Measurements from ENCODE around the gene STX10. TPM values are rescaled to one million over a fixed set of nuclear protein-coding genes. Genes with fewer than 3 reads are reported as not detected.
A peak's percentile ranks its signal among the peaks of the same experiment; 100 is the strongest.

Gene STX10
- total and polyA plus RNA-seq, 2 donors (not counting 1 experiment from before 2014, with no cell fraction given), result 48.9 to 69.2 TPM

DNA sequence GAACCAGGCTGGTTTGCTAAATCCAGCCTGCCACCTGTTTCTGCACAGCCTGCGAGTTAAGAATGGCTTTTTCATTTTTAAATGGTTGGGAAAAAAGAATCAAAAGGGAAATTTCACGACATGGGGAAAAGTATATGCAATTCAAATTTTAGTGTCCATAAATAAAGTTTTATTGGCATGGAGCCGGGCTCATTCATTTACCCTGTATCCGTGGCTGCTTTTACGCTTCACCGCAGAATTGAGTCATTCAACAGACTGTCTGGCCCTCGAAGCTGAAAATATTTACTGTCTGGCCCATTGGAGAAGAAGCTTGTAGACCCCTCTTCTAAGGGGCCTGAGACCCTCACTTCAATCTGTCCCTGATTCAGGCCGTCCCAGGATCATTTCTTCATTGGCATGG lies 26.2 kb upstream of the STX10 start:
- H3K27ac ChIP-seq (ENCODE audit: insufficient read depth, low read length), result no peak overlapping the region
- no peaks in the 10 kb centered on the region for H4K20me1 ChIP-seq (ENCODE audit: control insufficient read depth, extremely low read depth, insufficient read depth, low read length)
- DNase-seq (ENCODE audit: low read depth in 2 of 2), result peak in 1 of 2 donors; percentile 79
- H3K4me3 ChIP-seq (replicated peaks in 1 of 4; ENCODE audit: control extremely low read depth in 1 of 4, insufficient read depth in 1 of 4, low read depth in 3 of 4, low read length in 4 of 4), result no peak overlapping the region
- no peaks in the 10 kb centered on the region for H3K27me3 ChIP-seq (ENCODE audit: control insufficient read depth, insufficient read depth, low read length)
- no peaks in the 10 kb centered on the region for H3K36me3 ChIP-seq (ENCODE audit: control insufficient read depth, insufficient read depth, low read length)
- H3K9ac ChIP-seq (ENCODE audit: insufficient read depth, low read length), result no peak overlapping the region
- peaks cover 13% of the 10 kb centered on the region for H3K4me1 ChIP-seq (ENCODE audit: control insufficient read depth, extremely low read depth, insufficient read depth, low read length)
- no peak overlapping the region for H2AFZ ChIP-seq (ENCODE audit: low read length)
- no peaks in the 10 kb centered on the region for H3K9me3 ChIP-seq (ENCODE audit: control insufficient read depth, insufficient read depth, low read depth, low read length)
- no peaks in the 10 kb centered on the region for H3K79me2 ChIP-seq (ENCODE audit: control insufficient read depth, insufficient read depth, low read length)
- H3K4me2 ChIP-seq (ENCODE audit: extremely low read depth, insufficient read depth, low read length), result no peak overlapping the region
- TF ChIP-seq, protein P1, sequence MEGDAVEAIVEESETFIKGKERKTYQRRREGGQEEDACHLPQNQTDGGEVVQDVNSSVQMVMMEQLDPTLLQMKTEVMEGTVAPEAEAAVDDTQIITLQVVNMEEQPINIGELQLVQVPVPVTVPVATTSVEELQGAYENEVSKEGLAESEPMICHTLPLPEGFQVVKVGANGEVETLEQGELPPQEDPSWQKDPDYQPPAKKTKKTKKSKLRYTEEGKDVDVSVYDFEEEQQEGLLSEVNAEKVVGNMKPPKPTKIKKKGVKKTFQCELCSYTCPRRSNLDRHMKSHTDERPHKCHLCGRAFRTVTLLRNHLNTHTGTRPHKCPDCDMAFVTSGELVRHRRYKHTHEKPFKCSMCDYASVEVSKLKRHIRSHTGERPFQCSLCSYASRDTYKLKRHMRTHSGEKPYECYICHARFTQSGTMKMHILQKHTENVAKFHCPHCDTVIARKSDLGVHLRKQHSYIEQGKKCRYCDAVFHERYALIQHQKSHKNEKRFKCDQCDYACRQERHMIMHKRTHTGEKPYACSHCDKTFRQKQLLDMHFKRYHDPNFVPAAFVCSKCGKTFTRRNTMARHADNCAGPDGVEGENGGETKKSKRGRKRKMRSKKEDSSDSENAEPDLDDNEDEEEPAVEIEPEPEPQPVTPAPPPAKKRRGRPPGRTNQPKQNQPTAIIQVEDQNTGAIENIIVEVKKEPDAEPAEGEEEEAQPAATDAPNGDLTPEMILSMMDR (conservative IDR thresholded peaks at IDR 0.05 in 1 of 2, IDR thresholded peaks at IDR 0.05 in 1 of 2; ENCODE audit: low read depth in 1 of 2, low read length in 2 of 2), result no peak
- no peak for TF ChIP-seq EZH2 (IDR thresholded peaks at IDR 0.05; ENCODE audit: low read length, missing control alignments)

DNA sequence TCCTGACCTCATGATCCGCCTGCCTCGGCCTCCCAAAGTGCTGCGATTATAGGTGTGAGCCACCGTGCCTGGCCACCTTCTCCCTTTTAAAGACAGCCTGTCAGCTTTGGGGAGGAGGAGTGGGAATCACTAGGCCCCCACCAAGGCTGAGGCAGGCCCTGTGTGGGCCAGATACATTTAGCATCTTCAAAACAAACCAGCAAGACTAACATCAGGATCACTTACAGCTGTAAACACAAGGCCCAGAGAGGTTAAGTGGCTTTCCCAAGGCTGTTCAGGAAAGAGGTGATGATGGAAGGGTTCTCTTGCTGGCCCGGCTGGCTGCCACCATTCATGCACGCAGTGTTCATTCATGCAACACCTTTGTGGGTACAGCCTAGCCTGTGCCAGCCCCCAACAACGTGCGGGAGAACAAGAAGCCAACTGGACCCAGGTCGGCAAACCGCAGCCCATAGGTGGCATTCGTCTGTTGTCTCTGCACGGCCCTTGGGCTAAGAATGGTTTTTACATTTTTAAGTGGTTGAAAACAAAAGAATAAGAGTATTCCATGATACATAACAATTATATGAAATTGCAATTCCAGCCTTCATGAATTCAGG lies 23.1 kb upstream of the STX10 start:
- peak overlapping the region; percentile 14 for H2AFZ ChIP-seq (ENCODE audit: low read length)
- H3K4me3 ChIP-seq (replicated peaks in 1 of 4; ENCODE audit: control extremely low read depth in 1 of 4, insufficient read depth in 1 of 4, low read depth in 3 of 4, low read length in 4 of 4), result no peak overlapping the region
- no peak overlapping the region for H3K9ac ChIP-seq (ENCODE audit: insufficient read depth, low read length)
- peaks cover 23% of the 10 kb centered on the region for H3K4me1 ChIP-seq (ENCODE audit: control insufficient read depth, extremely low read depth, insufficient read depth, low read length)
- H3K27me3 ChIP-seq (ENCODE audit: control insufficient read depth, insufficient read depth, low read length), result no peaks in the 10 kb centered on the region
- TF ChIP-seq, protein P1 (conservative IDR thresholded peaks at IDR 0.05 in 1 of 2, IDR thresholded peaks at IDR 0.05 in 1 of 2; ENCODE audit: low read depth in 1 of 2, low read length in 2 of 2), result no peak
- TF ChIP-seq EZH2 (IDR thresholded peaks at IDR 0.05; ENCODE audit: low read length, missing control alignments), result no peak
- no peaks in the 10 kb centered on the region for H3K9me3 ChIP-seq (ENCODE audit: control insufficient read depth, insufficient read depth, low read depth, low read length)
- no peaks in the 10 kb centered on the region for H3K79me2 ChIP-seq (ENCODE audit: control insufficient read depth, insufficient read depth, low read length)
- no peak overlapping the region for H3K4me2 ChIP-seq (ENCODE audit: extremely low read depth, insufficient read depth, low read length)
- DNase-seq (ENCODE audit: low read depth in 2 of 2), result no peak
- H3K27ac ChIP-seq (ENCODE audit: insufficient read depth, low read length), result peak overlapping the region; percentile 75
- H3K36me3 ChIP-seq (ENCODE audit: control insufficient read depth, insufficient read depth, low read length), result no peaks in the 10 kb centered on the region
- no peaks in the 10 kb centered on the region for H4K20me1 ChIP-seq (ENCODE audit: control insufficient read depth, extremely low read depth, insufficient read depth, low read length)

DNA sequence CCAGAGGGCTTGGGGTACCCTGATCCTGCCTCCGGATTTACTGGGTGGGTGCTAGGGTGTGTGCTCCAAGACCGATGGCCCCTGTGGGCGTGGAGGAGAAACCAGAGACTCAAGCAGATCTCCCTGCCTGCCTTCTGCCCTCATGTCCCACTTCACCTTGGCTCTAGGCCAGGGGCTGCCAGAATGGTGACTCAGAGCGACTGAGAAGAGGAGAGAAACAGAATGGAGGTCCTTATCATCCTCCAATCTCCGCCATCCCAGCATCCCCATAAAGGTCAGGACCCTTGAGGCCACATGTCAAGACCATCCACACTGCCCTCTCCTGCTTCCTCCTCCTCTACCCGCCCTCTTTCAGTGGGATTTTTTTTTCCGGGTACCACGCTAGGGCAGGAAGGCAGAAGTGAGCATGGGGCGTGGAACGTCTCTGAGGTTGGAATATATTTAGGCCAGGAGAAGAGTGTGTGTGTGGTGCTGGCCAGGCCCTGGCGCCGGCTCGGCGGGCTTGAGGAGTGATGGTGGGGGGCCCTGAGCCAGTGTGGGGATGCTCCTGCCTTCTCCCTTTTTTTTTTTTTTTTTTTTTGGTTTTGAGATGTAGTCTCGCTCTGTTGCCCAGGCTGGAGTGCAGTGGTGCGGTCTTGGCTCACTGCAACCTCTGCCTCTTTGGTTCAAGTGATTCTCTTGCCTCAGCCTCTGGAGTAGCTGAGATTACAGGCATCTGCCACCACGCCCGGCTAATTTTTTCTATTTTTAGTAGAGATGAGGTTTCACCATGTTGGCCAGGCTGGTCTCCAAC lies 22.4 kb upstream of the STX10 start:
- Histone ChIP-seq H3K27ac (ENCODE audit: insufficient read depth, low read length) (peak overlapping the region; percentile 75), H3K4me1 (ENCODE audit: control insufficient read depth, extremely low read depth, insufficient read depth, low read length) (peaks cover 26% of the 10 kb centered on the region), H4K20me1 (ENCODE audit: control insufficient read depth, extremely low read depth, insufficient read depth, low read length) (no peaks in the 10 kb centered on the region), H2AFZ (ENCODE audit: low read length) (peak overlapping the region; percentile 57), H3K27me3 (ENCODE audit: control insufficient read depth, insufficient read depth, low read length) (no peaks in the 10 kb centered on the region), H3K36me3 (ENCODE audit: control insufficient read depth, insufficient read depth, low read length) (no peaks in the 10 kb centered on the region), H3K9me3 (ENCODE audit: control insufficient read depth, insufficient read depth, low read depth, low read length) (no peaks in the 10 kb centered on the region), H3K4me2 (ENCODE audit: extremely low read depth, insufficient read depth, low read length) (peak overlapping the region; percentile 58), H3K79me2 (ENCODE audit: control insufficient read depth, insufficient read depth, low read length) (no peaks in the 10 kb centered on the region), H3K9ac (ENCODE audit: insufficient read depth, low read length) (no peak overlapping the region), H3K4me3 (replicated peaks in 1 of 4; ENCODE audit: control extremely low read depth in 1 of 4, insufficient read depth in 1 of 4, low read depth in 3 of 4, low read length in 4 of 4) (no peak overlapping the region)
- DNase-seq (ENCODE audit: low read depth in 2 of 2), result peak; percentile 85 to 87
- TF ChIP-seq EZH2 (IDR thresholded peaks at IDR 0.05; ENCODE audit: low read length, missing control alignments), result no peak
- TF ChIP-seq, protein P1 (conservative IDR thresholded peaks at IDR 0.05 in 1 of 2, IDR thresholded peaks at IDR 0.05 in 1 of 2; ENCODE audit: low read depth in 1 of 2, low read length in 2 of 2), result no peak

Data from fibroblast of lung (primary cell).